ENCODE data around the gene ASGR1. TPM values are rescaled to one million over a fixed set of nuclear protein-coding genes. Genes with fewer than 3 reads are reported as not detected.

ASGR1 gene
- total RNA-seq, 1 donor from 2014 or later: 18.2 TPM

- DNase-seq: peak; percentile 19
Measured at GRCh38 chr17:7215652-7216180, 36.5 kb upstream of the ASGR1 start.

GRCh38 chr17:7215136-7215638 is 36.0 kb upstream of the ASGR1 start:
- DNase-seq: no peak

GRCh38 chr17:7214300-7215135 is 35.3 kb upstream of the ASGR1 start:
- DNase-seq: peak; percentile 98

- DNase-seq: peak; percentile 86
Measured at GRCh38 chr17:7213895-7214299, 34.7 kb upstream of the ASGR1 start.

- no peak for DNase-seq
Measured at GRCh38 chr17:7211491-7212273, 32.5 kb upstream of the ASGR1 start.

- DNase-seq: no peak
Measured at GRCh38 chr17:7208754-7209460, 29.7 kb upstream of the ASGR1 start.

GRCh38 chr17:7208027-7208571 is 28.9 kb upstream of the ASGR1 start:
- no peak for DNase-seq

GRCh38 chr17:7207120-7208001 is 28.2 kb upstream of the ASGR1 start:
- no peak for DNase-seq

GRCh38 chr17:7205561-7205960 is 26.4 kb upstream of the ASGR1 start:
- DNase-seq: no peak

GRCh38 chr17:7204828-7205461 is 25.8 kb upstream of the ASGR1 start:
- DNase-seq: peak; percentile 73

- no peak for DNase-seq
Measured at GRCh38 chr17:7204336-7204735, 25.2 kb upstream of the ASGR1 start.

GRCh38 chr17:7203391-7203790 is 24.2 kb upstream of the ASGR1 start:
- DNase-seq: no peak

GRCh38 chr17:7196651-7197401 is 17.7 kb upstream of the ASGR1 start:
- DNase-seq: no peak

GRCh38 chr17:7195971-7196370 is 16.8 kb upstream of the ASGR1 start:
- no peak for DNase-seq

- no peak for DNase-seq
Measured at GRCh38 chr17:7192271-7192937, 13.2 kb upstream of the ASGR1 start.

GRCh38 chr17:7191571-7192270 is 12.6 kb upstream of the ASGR1 start:
- peak; percentile 45 for DNase-seq

GRCh38 chr17:7191069-7191468 is 11.9 kb upstream of the ASGR1 start:
- no peak for DNase-seq

- DNase-seq: no peak
Measured at GRCh38 chr17:7190276-7190917, 11.2 kb upstream of the ASGR1 start.
